Right lobe of liver (tissue), 6 donors: ENCODE results near the gene TTC29. TPM values are rescaled to one million over a fixed set of nuclear protein-coding genes. Genes with fewer than 3 reads are reported as not detected.

Source experiments
- ATAC-seq, 4 donors: fragments of 200-7000 bp; cut with Tn5 transposase; one replicate each; pipeline ENCODE4 v1.9.1; 2020; ENCODE audit warnings: mild to moderate bottlenecking in 4 of 4, moderate library complexity in 4 of 4
- DNase-seq, 3 donors: peaks; one replicate each; pipeline ENCODE4 v3.0.0-alpha.2; 2020
- H3K27ac ChIP-seq, 3 donors: fragments of 200-600 bp; one replicate each; pipeline ENCODE4 v1.8.0; 2022
- H3K27me3 ChIP-seq, 2 donors: fragments of 200-600 bp; one replicate each; pipeline ENCODE4 v1.8.0; 2022
- H3K36me3 ChIP-seq, 4 donors: fragments of 200-600 bp; sonication (generic) in 1 of 4; one replicate each; pipeline versions ENCODE4 v1.5.1 to v1.8.0; 2017 to 2022; ENCODE audit warnings: control low read depth in 1 of 4
- H3K4me1 ChIP-seq, 4 donors: fragments of 200-600 bp; sonication (generic) in 1 of 4; one replicate each; pipeline versions ENCODE4 v1.5.1 to v1.8.0; 2017 to 2022; ENCODE audit warnings: control low read depth in 1 of 4
- H3K4me3 ChIP-seq, 3 donors: fragments of 200-600 bp; one replicate each; pipeline ENCODE4 v1.8.0; 2022
- H3K9me3 ChIP-seq, 4 donors: fragments of 200-600 bp; sonication (generic) in 1 of 4; one replicate each; pipeline versions ENCODE4 v1.5.1 to v1.8.0; 2017 to 2022; ENCODE audit warnings: control low read depth in 1 of 4
- CTCF ChIP-seq, 4 donors: fragments of 200-600 bp in 3 of 4; fragments of 450-650 bp in 1 of 4; IDR thresholded peaks; one replicate each; pipeline versions ENCODE4 v1.5.1 to v1.8.0; 2016 to 2022; ENCODE audit warnings: antibody characterized with exemption in 4 of 4, mild to moderate bottlenecking in 2 of 4
- POLR2A ChIP-seq: fragments of 450-650 bp; IDR thresholded peaks from one replicate; pipeline ENCODE4 v1.6.1; 2017; ENCODE audit warnings: antibody characterized with exemption, mild to moderate bottlenecking
- whole genome bisulfite sequencing: methylation state at CpG from one replicate; pipeline ENCODE4 v1.1.6; 2018; ENCODE audit warnings: low coverage, low lambda C conversion rate; ENCODE audit not compliant: insufficient coverage; ENCODE audit errors: missing lambda C conversion rate; 5-methylcytosine and 5-hydroxymethylcytosine counted together
- intact Hi-C, 2 donors: fragments of 100-400 bp; cut with DNase I; formaldehyde crosslinking; loops; one replicate each; pipeline versions ENCODE4 v1.11.2 to v1.14.1; 2022
- total RNA-seq, 6 experiments: library from RNA; depleted of rRNA in 2 of 6; stranded (reverse); fragments of >200 nt in 2 of 6; fragmentation: NEBNext Ultra II Directional in 3 of 6; extraction: Animal tissue kit (Norgen Biotek cat#: 25700) in 3 of 6; gene quantifications; one replicate each; pipeline versions ENCODE4 v1.1.0 to v1.2.4, GENCODE V29; 2016 to 2023
- donor health status: DM: no; HTN: yes; CAD: no.
- donor health status: DM: no; HTN: no; CAD: no.
- donor health status: DM: no; HTN: no; CAD: no.
- donor health status: DM: no; HTN: yes; CAD: no.
- donor health status: DM: no; HTN: yes; CAD: no.

Gene TTC29
- total RNA-seq, 6 experiments from 2014 or later: not detected

GRCh38 chr4:146793727-146794126, 151.9 kb downstream of the TTC29 start:
- ATAC-seq (no peak), DNase-seq (no peak)
- H3K4me3 ChIP-seq: no peak overlapping the region
- no peaks in the 10 kb centered on the region for H3K27me3 ChIP-seq
- TF ChIP-seq CTCF (IDR thresholded peaks at IDR 0.05): no peak
- no peak overlapping the region for H3K27ac ChIP-seq
- H3K9me3 ChIP-seq: no peaks in the 10 kb centered on the region
- no peaks in the 10 kb centered on the region for H3K36me3 ChIP-seq
- no peaks in the 10 kb centered on the region for H3K4me1 ChIP-seq
- intact Hi-C loops: no loop called here

- TF ChIP-seq CTCF (IDR thresholded peaks at IDR 0.05): no peak
- ATAC-seq (no peak), DNase-seq (no peak)
- Histone ChIP-seq H3K36me3 (no peaks in the 10 kb centered on the region), H3K4me3 (no peak overlapping the region), H3K27me3 (no peaks in the 10 kb centered on the region), H3K4me1 (no peaks in the 10 kb centered on the region), H3K27ac (no peak overlapping the region), H3K9me3 (no peaks in the 10 kb centered on the region)
- 57% methylated on average over 1 of the region's 1 CpG for WGBS
- intact Hi-C loops: no loop called here
Observed at GRCh38 chr4:146791439-146791838, 154.2 kb downstream of the TTC29 start.

GRCh38 chr4:146790515-146790914, 155.1 kb downstream of the TTC29 start:
- TF ChIP-seq POLR2A (no peak), CTCF (IDR thresholded peaks at IDR 0.05) (no peak)
- intact Hi-C loops: no loop called here
- H3K27me3 ChIP-seq: no peaks in the 10 kb centered on the region
- H3K4me3 ChIP-seq: no peak overlapping the region
- H3K9me3 ChIP-seq: no peaks in the 10 kb centered on the region
- ATAC-seq: no peak
- no peaks in the 10 kb centered on the region for H3K36me3 ChIP-seq
- H3K27ac ChIP-seq: no peak overlapping the region
- DNase-seq: no peak
- no peaks in the 10 kb centered on the region for H3K4me1 ChIP-seq

GRCh38 chr4:146787731-146788130, 157.9 kb downstream of the TTC29 start:
- Histone ChIP-seq H3K36me3 (no peaks in the 10 kb centered on the region), H3K9me3 (no peaks in the 10 kb centered on the region), H3K4me3 (no peak overlapping the region), H3K27me3 (no peaks in the 10 kb centered on the region), H3K27ac (no peak overlapping the region), H3K4me1 (no peaks in the 10 kb centered on the region)
- ATAC-seq: no peak
- intact Hi-C loops: no loop called here
- DNase-seq: no peak
- no peak for TF ChIP-seq CTCF (IDR thresholded peaks at IDR 0.05)
- no peak for TF ChIP-seq POLR2A
- 8% methylated on average over 3 of the region's 3 CpGs for WGBS

- DNase-seq: no peak
- intact Hi-C loops: no loop called here
- TF ChIP-seq CTCF (IDR thresholded peaks at IDR 0.05): no peak
- TF ChIP-seq POLR2A: no peak
- 62% methylated on average over 4 of the region's 8 CpGs for WGBS
- no peak overlapping the region for H3K4me3 ChIP-seq
- H3K27me3 ChIP-seq: no peaks in the 10 kb centered on the region
- no peaks in the 10 kb centered on the region for H3K4me1 ChIP-seq
- ATAC-seq: no peak
- H3K27ac ChIP-seq: no peak overlapping the region
- H3K9me3 ChIP-seq: no peaks in the 10 kb centered on the region
- no peaks in the 10 kb centered on the region for H3K36me3 ChIP-seq
Observed at GRCh38 chr4:146776691-146777090, 169.0 kb downstream of the TTC29 start.
